ENCODE results near the gene SFTPB.

DNA sequence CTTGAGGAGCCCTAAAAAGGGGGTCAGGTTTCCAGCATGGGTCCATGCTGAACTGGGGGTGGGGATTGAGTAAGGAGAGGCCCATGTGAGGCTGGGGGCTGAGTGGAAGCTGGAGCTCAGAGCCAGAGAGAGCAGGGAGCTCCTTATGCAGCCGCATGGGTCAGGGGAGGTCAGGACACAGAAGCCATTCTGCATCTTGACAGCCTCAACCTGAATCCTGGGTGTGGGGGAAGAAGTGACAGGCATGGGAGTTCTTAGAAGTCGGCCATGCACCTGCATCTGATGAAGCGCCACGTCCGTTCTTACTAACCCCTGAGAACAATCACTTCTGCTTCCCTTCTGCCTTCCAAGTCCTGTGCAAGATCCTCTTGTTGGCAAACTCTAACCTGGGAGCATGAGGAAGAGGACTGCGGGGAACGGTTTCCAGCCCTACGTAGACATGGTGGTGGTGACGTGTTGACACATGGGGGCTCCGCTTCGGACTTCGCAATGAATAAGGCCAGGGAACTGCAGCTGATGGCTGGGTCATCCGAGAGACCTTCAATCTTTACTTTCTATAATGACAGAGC, 48.4 kb upstream of the SFTPB start:
- TF ChIP-seq CTCF (IDR thresholded peaks at IDR 0.05) (no peak), TEAD4 (CRISPR knock-in tag; IDR thresholded peaks at IDR 0.05) (no peak), ETV6 (CRISPR knock-in tag; IDR thresholded peaks at IDR 0.05) (no peak)
